Endothelial cell of umbilical vein (primary cell): ENCODE measurements around the gene SH3PXD2A.

ENCODE experiments used
- CTCF ChIP-seq, 2 donors: IDR thresholded peaks; 1 replicate in 1 of 2; 2 replicates in 1 of 2; pipeline ENCODE4 v1.5.1; 2011; ENCODE audit warnings: low read length in 2 of 2, mild to moderate bottlenecking in 2 of 2, moderate library complexity in 2 of 2, control low read depth in 1 of 2, inconsistent platforms in 1 of 2, low read depth in 1 of 2; ENCODE audit not compliant: insufficient read depth in 1 of 2; ENCODE audit errors: extremely low read depth in 1 of 2
- EZH2 ChIP-seq: IDR thresholded peaks from 2 replicates; pipeline ENCODE4 v1.6.1; 2012; ENCODE audit warnings: borderline replicate concordance, low read depth, mild to moderate bottlenecking, moderate library complexity, low read length, inconsistent platforms; ENCODE audit not compliant: severe bottlenecking
- FOS ChIP-seq: IDR thresholded peaks from 2 replicates; pipeline ENCODE4 v1.6.1; 2011; ENCODE audit warnings: mild to moderate bottlenecking, low read length, moderate library complexity, borderline replicate concordance; ENCODE audit not compliant: insufficient read depth
- GATA2 ChIP-seq: IDR thresholded peaks from 2 replicates; pipeline ENCODE4 v1.7.0; 2011; ENCODE audit warnings: low read depth, mild to moderate bottlenecking, moderate library complexity, mixed read lengths, low read length; ENCODE audit not compliant: insufficient read length, insufficient read depth
- JUN ChIP-seq: IDR thresholded peaks from 2 replicates; pipeline ENCODE4 v1.6.1; 2011; ENCODE audit warnings: borderline replicate concordance, low read depth; ENCODE audit not compliant: insufficient read length, insufficient read depth
- MAX ChIP-seq: IDR thresholded peaks from 2 replicates; pipeline ENCODE4 v1.6.1; 2011; ENCODE audit not compliant: insufficient read depth, insufficient read length
- MYC ChIP-seq: IDR thresholded peaks from one replicate; pipeline ENCODE4 v1.6.1; 2011; ENCODE audit warnings: mild to moderate bottlenecking, low read depth, low read length
- POLR2A ChIP-seq: IDR thresholded peaks from 2 replicates; pipeline ENCODE4 v1.6.1; 2012; ENCODE audit warnings: low read depth, mild to moderate bottlenecking, control low read depth, low read length
- POLR2AphosphoS5 ChIP-seq: IDR thresholded peaks from 2 replicates; pipeline ENCODE4 v1.6.1; 2012; ENCODE audit warnings: low read depth, mild to moderate bottlenecking, control low read depth, low read length, moderate library complexity; ENCODE audit not compliant: insufficient read depth

GRCh38 chr10:103715430-103715829, 139.9 kb downstream of the SH3PXD2A start:
- no peak for TF ChIP-seq EZH2
- TF ChIP-seq CTCF (IDR thresholded peaks at IDR 0.05; ENCODE audit: extremely low read depth in 1 of 2, insufficient read depth in 1 of 2, low read depth in 1 of 2, low read length in 2 of 2): no peak
- no peak for TF ChIP-seq MAX
- no peak for TF ChIP-seq FOS
- no peak for TF ChIP-seq POLR2A
- TF ChIP-seq JUN: no peak
- no peak for TF ChIP-seq MYC
- TF ChIP-seq POLR2AphosphoS5: no peak
- TF ChIP-seq GATA2: no peak
